ENCODE measurements around the gene MDN1.
"Not testable (repeated sequence)": the region's sequence is repeated elsewhere in the genome, so short reads cannot be mapped to it uniquely, and the experiment has no call there.

The MDN1 gene

DNA sequence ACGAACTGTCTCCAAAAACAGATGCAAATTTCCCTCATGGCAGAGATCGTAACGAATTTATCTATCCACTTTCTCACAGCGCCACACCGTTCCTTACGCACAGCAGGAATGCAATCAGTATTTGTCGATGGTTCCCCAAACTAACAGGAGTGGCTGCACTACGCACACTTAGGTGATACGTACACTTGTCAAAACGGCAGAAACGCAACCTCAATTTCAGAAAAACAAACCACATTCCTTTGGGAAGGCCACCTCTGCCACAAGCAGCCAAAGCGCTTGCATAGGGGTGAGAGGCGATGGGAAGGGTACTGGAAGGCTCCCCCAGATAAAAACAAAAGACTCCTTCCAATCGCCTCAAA lies 638 bp downstream of the MDN1 start:
- DNase-seq: peak; percentile 47

DNA sequence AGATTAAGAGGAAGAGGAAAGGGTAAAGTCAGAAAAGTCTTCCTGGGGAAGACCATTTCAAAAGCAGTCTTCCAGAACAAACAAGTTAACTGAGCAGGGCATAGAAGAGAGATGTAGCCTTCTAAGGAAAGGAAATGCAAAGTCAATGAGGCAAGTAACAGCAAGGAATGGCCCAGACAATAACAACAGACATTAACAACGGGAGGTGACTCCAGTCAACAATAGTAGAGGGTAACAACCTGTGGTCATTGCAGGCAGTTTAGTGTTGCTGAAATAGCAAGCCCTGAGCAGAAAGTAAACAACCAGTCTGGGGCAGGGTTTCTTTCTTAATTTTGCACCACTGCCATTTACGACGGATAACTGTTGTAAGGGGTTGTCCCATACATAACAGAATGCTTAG lies 2.1 kb downstream of the MDN1 start:
- no peak for DNase-seq

DNA sequence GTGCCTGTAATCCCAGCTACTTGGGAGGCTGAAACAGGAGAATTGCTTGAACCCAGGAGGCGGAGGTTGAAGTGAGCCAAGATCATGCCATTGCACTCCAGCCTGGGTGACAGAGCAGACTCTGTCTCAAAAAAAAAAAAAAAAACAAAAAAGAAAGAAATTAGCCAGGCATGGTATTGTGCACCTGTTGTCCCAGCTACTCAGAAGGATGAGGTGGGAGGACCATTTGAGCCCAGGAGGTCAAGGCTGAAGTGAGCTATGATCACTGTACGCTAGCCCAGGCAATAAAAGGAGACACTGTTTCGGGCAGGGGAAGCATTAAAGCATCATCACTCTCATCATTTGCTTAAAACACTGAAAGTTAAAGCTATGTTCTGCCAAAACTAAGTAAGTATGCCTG lies 6.2 kb downstream of the MDN1 start:
- not testable (repeated sequence) for DNase-seq

DNA sequence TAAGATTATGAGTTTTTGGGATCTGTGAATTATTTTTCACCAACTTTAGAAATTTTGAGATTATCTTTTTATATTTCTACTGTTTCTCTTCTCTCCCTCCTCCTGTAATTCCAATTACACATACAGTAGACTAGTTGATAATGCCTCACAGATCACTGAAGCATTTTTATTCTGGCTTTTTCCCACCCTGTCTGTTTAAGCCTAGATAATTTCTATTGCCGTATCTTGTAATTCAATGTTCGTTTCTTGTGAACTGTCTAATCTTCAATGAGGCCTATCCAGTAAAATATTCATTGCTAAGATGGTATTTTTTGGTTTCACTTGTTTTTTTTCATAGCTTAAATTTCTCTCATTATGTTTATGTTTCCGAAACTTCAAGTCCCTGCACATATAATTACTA lies 12.0 kb downstream of the MDN1 start:
- DNase-seq: no peak

DNA sequence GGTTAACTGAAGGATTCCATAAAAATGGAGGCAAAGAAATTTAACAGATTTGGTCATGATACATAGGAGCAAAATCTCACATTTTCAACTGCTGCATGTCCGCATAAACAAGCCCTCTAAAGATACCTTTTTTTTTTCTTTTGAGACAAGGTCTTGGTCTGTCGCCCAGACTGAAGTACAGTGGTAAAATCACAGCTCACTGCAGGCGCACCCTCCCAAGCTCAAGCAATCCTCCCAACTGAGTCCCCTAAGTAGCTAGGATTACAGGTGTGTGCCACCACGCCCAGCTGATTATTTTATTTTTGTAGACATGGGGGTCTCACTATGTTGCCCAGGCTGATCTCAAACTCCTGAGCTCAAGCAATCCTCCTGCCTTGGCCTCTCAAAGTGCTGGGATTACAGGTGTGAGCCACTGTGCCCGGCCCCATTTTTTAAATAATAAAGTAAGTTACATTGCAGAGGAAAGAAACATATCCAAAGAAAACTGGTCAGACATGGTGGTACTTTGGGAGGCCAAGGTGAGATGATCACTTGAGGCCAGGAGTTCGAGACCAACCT lies 13.7 kb downstream of the MDN1 start:
- no peak for DNase-seq

DNA sequence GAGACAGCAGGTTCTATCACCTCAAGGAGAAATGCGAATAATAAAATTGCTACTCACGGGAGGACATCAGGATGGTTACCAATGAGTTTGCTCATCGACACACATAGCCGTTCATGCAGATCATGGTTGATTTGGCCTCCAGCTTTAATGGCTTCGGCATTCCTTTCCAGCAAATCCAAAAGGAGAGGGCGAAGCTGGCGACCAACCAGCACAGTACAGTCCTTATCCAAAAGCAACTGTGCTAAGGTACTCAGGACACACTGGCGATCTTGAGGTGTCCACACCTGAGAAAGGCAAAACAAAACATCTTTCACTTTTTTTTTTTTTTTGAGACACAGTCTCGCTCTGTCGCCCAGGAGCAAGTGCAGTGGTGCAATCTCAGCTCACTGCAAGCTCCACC lies 16.3 kb downstream of the MDN1 start:
- DNase-seq: no peak

DNA sequence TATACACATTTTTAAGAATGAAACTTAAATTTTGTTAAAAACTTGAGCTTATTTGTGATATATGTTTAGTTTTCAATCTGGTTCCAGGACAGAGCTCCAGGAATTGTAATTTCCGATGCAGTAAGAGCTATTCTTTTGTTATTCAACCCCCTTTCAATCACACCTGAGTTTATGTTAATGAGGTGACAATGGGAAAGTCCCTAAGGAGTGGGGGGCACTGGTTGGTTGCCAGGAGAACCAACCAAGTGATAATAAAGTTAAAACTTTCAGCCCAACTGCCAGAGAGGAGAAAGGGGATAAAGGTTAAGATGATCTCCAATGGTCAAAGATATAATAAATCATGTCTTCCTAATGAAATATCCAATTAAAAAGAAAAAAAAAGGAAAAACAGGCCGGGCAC lies 19.8 kb downstream of the MDN1 start:
- no peak for DNase-seq

DNA sequence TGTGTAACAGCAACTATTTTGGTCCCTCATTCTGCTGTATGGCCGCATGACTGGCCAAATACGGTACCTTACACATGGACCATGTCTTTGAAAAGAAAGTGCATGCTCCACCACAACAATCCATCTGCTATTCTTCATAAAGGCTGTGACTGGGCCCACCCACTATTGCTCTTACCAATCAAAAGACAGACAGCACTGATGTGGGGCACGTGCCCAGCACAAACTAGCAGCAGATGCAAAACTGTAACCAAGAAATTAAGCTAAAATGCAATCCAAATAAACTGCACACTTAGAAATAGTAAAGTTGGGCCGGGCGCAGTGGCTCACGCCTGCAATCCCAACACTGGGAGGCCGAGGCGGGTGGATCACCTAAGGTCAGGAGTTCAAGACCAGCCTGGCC lies 20.5 kb downstream of the MDN1 start:
- no peak for DNase-seq

DNA sequence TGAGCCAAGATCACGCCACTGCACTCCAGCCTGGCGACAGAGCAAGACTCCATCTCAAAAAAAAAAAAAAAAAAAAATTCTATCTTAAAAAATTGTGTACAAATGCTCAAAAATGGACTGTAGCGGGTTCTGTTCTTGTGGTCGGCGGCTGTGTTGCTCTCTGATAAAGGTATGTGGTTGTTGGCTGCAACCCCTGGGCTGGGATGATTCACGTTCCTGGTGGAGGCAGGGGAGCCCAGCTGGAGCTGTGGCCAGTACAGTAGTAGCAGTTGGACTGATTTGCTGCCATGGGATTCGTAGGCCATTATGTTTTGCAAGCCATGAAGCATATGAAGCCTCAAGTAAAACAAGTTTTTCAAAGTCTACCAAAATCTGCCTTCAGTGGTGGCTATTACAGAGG lies 22.3 kb downstream of the MDN1 start:
- no peak for DNase-seq

DNA sequence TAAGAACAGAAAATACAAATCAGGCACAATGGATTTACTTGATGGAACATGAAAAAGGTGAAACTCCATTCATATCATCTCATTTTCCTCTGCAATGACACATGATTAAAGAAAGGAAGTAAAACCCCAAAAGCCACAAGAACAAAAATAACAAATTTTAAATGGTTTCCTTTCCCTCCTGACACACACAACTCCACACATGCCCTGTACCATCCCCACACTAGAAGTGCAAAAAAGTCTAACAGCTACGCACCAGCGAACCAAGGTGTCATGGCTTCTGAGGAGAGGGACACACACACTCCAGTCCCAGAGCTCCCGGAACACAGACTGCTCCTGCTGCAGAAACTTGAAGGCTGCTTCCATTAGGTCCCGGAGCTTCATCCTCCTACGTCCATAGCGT lies 25.3 kb downstream of the MDN1 start:
- no peak for DNase-seq

DNA sequence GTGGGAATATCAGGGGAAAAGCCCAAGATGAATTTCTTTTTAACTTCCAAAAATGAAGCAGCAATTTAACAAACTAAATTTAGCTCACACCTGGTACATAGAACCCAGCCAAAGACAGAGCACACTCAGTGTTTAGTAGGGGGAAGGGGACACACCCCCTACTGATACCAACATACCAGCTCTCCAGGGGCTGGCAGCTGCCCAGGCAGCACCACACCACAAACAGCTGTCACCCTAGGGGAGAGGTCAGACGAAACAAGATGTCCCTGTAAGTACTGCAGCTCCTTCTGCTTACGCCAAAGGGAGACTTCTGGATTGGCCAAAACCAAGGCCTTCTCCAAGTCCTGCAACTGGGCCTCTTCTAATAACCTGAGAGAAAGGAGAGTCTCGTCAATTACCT lies 26.0 kb downstream of the MDN1 start:
- no peak for DNase-seq

DNA sequence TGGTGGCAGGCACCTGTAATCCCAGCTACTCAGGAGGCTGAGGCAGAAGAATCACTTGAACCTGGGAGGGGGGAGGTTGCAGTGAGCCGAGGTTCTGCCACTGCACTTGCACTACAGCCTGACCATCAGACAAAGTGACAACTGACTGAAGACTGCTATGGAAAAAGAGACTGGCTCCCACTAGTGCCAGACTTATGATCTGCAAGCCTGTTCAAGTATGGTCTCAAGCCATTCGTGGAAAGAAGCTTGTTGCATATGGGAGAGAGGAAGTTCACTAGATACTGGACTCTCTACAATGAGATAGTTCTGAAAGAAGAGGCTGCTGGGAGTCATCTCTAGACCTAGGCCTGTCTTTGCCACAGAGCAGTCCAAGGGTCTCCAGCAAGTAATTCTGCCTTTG lies 26.7 kb downstream of the MDN1 start:
- DNase-seq: peak; percentile 49

DNA sequence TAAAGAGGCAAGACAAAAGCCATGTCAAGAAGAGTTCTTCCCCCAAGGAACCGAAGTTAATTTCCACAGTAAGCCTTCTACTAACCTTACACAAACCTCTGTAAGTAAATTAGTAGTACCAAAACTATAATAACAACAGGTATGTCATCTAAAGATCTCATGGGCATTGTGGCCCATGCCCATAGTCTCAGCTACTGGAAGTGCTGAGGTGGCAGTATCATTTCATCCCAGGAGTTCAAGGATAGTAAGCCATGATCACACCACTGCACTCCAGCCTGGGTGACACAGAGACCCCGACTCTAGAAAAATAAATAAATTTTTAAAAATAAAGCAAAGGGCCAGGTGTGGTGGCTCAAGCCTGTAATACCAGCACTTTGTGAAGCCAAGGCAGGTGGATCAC lies 29.2 kb downstream of the MDN1 start:
- no peak for DNase-seq

DNA sequence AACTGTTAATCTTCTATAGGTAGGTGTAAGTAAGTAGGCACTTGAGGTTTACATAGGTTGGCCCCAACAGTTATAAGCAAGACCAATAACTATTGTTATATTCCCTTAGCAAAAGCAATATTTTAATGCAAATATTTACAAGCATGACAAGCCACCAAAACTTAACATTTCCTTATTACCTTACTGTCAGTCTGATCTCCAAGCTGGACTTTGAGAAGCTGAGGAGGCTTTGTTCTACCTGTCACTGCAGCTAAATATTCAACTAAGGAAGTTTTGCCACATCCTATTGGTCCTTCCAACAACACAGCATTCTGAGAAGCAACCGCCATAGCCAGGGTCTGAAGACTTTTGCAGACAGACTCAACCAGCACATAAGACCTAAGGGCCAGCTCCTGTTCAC lies 29.6 kb downstream of the MDN1 start:
- no peak for DNase-seq

DNA sequence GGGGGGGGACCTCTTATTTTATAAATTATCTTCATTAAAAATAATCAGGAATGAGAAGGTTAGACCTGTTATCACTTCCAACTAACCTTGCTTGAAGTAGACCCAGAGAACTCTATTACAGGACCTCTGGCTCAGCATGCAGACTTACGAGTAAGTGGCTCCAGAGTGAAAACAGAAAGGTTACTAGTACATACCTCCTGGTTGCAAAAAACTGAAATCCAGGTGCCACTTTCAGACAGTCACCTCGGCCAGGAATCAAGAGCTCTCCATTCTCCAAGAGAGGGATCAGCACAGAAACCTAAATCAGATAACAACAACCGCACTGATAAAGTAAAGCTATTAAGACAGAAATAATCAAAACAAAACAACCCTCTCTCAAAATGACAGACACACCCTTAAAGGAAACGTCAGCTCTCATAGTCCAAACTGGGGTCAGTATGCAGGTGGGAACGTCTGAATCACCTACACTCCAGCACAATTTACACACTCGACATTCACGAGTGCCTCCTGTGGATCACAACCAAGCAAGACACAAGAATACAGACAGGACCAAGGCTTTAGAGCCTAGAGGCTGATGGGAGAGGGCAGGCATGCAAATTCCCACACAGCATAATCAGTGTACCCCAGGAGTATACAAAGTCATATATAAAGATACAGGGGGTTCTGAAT lies 31.8 kb downstream of the MDN1 start:
- DNase-seq: no peak

DNA sequence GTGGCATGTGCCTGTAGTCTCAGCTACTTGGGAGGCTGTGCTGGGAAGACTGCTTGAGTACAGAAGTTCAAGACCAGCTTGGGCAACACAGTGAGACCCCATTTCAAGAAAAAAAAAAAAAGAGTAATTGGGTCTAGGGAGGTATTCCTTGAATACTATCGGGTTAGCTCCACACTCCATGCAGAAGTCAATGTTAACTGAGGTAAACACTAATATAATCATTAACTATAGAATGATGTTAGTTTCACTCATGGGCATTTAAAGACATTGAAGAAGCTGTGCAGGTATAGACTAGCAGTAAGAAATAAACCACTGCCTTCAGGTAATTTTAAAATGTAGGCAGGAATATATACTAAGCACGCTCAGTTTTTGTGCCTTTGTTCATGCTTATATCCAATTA lies 32.6 kb downstream of the MDN1 start:
- no peak for DNase-seq

DNA sequence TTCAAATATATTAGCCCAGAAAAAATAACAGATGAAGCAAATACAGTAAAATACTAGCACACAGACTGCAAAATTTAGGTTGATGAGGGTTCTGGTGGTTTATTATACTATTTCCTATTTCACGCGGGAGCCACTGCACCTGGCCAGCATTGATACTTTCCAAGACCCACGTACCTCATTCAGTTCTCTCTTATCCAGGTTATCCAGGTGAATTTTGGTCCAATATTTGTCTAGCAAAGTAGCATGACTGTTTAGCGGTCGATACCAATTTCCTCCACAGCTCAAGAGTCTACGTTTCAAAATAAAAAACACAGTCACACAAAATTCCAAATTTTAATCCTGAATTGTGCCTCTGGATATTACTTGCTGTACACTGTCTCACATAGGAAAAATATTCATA lies 34.8 kb downstream of the MDN1 start:
- DNase-seq: no peak

DNA sequence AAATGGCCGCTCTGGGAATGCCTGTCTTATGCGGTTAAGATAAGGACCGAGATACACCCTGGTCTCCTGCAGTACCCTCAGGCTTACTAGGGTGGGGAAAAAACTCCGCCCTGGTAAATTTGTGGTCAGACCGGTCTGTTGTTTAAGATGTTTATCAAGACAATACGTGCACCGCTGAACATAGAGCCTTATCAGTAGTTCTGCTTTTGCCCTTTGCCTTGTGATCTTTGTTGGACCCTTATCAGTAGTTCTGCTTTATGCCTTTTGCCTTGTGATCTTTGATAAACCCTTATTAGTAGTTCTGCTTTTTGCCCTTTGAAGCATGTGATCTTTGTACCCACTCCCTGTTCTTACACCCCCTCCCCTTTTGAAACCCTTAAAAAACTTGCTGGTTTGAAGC lies 36.3 kb downstream of the MDN1 start:
- DNase-seq: not testable (repeated sequence)

DNA sequence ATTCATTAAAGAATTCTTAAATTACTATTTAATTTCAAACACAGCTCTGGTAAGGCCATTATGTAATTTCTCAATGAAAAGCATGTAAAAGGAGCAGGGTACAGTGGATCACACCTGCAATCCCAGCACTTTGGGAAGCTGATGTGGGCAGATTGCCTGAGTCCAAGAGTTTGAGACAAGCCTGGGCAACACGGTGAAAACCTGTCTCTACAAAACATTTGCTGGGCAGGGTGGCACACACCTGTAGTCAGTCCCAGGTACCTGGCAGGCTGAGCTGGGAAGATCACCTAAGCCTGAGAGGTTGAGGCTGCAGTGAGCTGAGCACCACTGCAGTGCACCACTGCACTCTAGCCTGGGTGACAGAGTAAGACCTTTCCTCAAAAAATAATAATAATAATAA lies 37.4 kb downstream of the MDN1 start:
- no peak for DNase-seq

DNA sequence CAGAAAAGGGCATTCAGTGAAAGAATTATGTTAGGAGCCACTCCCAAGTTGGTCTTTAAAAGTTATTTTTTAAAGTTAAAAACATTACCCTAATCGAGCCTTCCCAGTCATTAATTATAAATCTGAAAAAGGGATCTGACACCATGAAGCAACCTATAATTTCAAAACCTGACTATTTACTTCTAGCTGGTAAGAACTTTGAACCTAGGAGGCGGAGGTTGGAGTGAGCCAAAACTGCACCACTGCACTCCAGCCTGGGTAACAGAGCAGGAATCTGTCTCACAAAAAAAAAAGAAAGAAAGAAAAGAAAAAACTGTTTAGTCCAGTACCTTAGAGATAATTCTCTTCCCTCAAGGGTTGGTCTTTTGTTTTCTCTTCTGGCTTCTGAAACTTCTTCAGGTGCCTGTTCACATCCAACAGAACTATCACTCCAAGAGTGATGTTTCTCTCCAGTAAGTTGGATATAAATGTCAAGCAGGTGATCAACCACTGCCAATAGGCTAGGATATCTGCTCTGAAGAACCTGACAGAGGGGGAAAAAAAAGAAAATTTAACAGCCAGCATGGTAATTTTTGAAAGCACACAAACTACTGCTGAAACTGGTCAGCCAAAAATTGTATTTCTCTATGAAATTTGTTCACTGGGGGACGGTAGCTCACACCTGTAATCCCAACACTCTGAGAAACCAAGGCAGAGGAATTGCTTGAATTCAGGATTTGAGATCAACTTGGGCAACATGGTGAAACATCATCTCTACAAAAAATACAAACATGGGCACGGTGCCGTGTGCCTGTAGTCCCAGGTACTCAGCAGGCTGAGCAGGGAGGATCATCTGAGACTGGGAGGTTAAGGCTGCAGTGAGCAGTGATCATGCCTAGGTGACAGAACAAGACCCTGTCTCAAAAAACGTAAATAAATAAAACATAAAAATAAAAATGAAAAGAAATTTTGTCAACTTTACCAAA lies 38.2 kb downstream of the MDN1 start:
- DNase-seq: no peak

DNA sequence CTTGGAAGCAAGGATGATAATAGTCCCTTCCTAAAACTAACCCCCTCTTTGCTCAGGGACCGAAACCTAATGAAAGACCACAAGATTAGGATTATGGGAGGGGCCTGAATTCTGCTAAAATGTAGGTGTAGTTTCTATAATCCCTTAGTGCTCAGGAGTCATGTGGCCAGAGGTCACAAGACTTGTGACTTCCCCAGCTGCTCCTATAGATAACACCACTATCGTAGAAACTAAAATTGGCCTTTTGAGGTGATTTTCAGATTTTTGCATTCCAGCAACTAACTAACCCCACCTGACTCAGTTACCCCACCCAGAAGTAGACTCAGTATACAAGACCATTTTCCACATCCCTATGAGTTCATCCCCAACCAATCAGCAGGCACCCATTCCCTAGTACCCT lies 42.1 kb downstream of the MDN1 start:
- DNase-seq: no peak

DNA sequence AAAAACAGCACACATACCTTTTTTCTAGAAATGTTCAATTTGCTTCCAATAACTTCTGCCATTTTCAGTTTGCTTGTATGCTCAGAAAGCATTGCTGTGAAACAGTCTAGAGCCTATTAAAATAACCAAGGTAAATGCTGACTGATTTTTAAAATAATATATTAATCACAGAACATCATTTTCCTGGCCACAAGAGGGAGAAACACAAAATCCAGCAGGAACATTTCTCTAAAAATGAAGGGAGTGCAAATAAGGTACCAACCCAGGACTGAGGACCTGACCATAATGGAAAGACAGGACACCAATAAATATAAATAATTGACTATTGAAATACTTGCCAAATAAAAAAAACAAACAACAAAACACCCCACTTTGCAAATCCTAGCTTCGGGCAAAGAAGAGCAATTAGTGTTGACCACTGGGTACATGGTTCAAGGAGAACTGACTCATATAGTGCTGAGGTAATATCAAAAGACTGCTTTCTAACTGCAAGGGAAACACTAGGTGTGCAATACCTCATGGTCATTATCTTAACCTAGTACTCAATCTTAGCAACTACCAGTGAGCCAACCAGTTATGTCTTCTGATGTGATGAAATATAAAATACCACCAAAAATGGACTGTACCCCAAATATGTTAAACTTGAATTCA lies 42.9 kb downstream of the MDN1 start:
- DNase-seq: no peak

DNA sequence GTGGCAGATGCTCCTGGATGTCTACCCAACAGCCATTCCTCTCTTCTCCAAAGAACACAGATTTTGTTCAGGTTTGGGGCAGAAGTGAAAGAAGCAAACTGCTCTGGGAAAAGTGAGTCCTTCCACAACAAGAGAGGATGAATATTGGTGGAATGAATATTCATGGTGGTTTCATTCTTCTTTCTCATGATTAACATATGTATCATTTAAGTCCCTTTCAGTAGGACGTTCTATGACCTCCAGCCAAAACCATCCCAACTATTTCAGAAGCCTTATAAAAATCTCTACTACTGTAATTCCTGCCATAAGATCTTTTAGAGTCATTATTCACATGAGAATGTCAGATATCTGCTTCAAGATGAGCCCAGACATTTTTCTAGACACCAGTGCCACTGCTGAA lies 44.4 kb downstream of the MDN1 start:
- no peak for DNase-seq

DNA sequence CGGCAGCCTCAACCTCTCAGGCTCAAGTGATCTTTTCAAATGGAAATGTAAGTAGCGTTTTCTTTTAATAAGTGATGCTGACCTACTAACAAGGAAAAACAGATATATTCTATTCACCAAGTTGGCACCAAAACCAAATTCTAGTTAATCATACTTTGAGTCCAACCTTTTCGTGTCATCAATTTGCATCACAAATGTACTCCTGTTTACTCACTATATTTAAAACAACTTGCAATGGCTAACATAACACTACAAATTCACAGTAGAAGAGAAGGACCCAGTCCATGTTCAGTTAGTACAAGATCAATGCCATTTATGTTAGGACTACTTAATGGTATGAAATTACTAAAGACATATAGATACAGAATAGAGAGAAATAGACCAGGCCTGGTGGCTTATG lies 50.0 kb downstream of the MDN1 start:
- no peak for DNase-seq
